Raji (cell line): ENCODE data around the gene NKTR.

Experiments
- POLR2A ChIP-seq: IDR thresholded peaks from 2 replicates; pipeline ENCODE4 v1.6.1; 2011; ENCODE audit warnings: low read depth, low read length, control low read depth; ENCODE audit not compliant: insufficient read depth

NKTR gene

DNA sequence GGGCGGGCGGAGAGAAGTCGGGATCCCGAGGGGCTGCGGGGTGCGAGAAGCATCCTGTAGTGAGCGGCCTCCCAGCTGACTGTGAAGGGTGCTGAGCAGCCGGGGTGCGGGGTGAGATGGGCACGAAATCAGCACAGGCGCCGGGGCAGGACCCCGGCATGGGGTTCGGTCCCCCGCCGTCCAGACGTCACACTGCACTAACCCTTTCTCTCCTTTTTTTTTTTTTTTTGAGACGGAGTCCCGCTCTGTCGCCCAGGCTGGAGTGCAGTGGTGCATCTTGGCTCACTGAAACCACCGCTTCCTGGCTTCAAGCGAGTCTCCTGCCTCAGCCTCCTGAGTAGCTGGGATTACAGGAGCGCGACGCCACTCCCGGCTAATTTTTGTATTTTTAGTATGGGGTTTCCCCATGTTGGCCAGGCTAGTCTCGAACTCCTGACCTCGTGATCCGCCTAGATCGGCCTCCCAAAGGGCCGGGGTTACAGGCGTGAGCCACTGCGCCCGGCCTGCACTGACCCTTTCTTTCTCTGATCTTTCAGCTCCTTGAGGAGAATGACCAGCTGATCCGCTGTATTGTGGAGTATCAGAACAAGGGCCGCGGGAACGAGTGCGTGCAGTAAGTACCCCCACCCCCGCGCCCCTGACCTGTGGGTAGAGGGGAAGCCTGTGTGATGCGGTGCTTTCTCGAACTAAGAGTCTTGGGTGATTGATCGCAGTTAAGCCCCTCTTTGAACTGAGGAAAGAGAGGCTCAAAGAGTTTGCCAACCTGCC is 9.3 kb upstream of the NKTR start:
- TF ChIP-seq POLR2A = no peak

DNA sequence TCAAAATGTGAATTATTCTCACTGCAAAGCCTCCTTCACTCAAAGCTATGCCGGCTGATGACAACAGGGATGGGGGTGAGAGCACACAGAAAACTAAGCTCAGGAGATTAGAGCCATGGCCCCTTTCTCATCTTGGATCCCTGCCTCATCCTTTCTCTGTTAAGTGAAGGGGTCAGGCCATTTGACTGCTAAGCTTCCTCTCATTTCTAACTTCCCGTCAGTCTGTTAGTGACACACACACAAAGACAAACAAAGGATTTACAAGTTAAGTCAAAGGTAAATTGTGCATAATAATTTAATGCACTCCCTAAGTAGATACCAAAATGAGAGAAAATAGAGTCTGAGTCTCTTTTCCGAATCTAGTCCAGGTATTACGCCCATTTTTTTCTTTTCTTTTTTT is 8.7 kb upstream of the NKTR start:
- no peak for TF ChIP-seq POLR2A

DNA sequence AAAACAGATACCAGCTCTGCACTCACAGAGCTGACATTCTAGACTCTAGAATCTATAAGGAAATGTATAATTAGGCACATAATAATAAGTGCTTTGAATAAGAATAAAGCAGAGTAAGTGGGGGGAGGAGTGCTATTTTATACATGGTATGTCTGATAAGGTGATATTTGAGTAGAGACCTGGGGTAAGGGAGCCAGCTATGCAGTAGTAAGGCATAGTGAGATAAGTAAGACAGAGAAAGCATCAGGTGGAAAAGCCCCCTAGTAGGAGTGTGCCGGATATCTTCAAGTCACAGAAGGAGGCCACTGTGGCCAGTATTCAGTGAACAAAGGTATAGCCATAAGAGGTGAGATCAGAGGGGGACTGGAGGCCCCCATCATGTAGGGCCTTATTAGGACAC is 6.9 kb upstream of the NKTR start:
- no peak for TF ChIP-seq POLR2A

DNA sequence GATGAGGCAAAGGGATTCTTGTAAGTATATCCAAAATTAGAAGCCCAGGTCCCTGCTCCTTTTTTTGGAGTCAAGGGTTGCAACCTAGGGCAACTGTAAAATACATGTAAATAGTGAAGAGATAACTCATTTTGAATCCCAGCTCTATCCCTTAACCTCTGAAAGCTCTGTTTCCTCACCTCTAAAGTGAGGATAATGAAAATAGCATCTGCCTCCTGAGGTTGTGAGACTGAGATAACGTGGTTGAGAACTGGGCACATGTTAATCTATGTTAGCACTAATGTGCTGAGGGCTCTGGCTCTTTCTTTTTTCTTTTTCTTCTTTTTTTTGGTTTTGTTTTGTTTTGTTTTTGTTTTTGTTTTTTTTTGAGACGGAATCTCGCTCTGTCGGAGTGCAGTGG is 4.8 kb upstream of the NKTR start:
- no peak for TF ChIP-seq POLR2A

DNA sequence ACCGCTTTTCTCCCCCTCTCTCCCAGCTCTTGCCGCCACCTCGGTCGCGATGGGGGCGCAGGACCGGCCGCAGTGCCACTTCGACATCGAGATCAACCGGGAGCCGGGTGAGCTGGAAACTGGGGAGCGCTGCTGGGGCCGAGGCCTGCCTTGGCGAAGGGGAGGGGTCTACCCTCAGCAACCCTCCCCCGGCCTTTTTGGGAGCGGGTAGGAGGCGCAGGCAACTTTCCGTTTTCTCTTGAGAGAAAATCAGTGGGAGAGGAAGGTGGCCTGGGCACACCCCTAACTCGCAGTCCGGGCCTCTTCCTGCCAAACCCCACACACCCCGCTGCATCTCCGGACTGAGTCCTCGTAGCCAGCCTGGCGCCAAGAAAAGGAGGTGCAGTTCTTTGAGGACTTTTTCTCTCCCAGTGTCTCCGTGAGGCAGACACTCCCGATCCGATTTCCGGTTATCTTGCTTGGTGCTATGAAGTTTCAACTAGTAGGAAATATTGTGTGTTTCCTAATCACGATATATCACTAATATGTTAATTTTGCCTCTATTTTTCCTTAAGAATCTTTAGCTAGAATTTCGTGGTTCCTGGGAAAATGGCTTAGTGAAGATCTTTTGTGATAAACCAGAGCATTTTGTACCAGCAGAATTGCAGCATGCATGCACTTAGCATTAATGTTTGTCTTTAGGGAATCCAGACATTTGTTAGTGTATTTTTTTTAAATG is 631 bp downstream of the NKTR start:
- no peak for TF ChIP-seq POLR2A

DNA sequence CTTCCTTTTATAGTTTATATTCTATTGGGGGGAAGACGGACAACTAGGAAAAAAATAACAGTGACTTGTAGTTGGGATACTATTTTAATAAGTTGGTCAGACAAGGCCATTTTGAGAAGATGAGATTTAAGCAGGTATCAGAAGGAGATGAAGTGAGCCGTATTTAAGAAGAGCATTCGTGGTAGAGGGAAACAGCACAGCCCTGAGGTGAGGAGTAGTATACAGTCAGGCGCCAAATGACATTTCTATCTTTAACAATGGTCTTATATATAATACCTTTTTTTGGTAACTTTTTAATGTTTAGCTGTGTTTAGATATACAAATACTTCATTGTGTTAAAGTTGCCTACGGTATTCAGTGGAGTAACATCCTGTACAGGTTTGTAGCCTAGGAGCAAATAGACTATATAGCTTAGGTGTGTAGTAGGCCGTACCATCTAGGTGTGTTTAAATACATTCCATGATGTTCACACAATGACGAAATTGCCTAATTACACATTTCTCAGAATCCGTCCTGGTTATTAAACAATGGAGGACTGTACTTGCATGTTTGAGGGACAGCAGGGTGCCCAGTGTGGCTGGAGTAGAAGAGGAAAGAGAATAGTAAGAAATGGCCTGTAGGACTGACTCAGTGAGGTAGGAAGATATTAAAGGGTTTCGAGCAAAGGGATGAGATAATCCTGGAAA is 1.6 kb downstream of the NKTR start:
- TF ChIP-seq POLR2A = no peak

DNA sequence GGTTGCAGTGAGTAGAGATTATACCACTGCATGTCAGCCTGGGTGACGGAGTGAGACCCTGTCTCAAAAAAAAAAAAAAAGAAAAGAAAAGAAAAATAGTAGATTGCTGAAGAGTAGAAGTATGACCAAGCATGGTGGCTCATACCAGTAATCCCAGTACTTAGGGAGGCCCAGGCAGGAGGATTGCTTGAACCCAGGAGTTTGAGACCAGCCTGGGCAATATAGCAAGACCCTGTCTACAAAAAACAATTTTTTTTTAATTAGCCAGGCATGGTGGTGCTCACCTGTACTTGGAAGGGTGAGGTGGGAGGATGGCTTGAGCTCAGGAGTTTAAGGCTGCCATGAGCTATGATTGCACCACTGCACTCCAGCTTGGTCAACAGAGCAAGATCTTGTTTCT is 2.5 kb downstream of the NKTR start:
- no peak for TF ChIP-seq POLR2A

DNA sequence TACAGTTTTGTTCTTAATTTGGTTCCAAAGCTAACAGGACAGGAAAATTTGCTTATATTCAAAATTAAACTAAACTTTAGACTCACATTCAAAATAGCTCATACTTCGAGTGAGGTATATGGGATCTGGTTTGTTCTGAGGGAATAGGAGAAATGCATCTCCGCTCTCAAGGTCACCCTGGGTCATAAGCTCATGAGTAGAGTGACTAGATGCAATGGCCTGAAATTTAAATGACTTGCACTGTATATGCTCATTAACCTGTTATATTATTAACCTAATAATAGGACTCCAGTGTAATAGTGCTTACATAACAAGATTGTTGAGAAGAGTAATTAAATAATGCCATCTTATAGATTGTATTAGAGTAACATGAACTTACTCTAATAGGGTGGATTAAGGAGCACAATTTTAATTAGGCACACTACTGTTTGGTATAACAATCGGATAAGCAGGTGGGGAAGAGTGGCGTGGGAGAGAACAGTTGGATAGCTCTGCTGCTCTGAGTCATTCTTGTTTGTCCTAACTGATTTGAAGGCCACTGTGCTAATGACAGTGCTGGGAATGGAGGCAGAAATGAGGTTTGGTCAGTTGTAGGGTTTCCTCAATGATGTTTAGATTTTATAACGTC is 5.2 kb downstream of the NKTR start:
- TF ChIP-seq POLR2A = no peak

DNA sequence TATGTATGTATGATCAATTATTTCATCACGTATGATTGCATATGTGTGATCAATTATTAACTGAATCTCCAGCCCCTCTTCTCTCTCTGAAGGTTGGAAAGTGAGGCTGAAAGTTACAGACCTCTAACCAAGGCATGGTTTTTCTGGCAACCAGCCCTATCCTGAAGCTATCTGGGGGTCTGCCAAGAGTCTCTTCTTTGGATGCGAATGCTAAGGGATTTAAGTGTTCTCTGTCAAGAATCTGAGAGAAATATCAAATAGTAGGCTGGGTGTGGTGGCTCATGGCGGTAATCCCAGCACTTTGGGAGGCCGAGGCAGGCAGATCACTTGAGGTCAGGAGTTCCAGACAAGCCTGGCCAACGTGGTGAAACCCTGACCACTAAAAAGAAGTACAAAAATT is 8.1 kb downstream of the NKTR start:
- no peak for TF ChIP-seq POLR2A

DNA sequence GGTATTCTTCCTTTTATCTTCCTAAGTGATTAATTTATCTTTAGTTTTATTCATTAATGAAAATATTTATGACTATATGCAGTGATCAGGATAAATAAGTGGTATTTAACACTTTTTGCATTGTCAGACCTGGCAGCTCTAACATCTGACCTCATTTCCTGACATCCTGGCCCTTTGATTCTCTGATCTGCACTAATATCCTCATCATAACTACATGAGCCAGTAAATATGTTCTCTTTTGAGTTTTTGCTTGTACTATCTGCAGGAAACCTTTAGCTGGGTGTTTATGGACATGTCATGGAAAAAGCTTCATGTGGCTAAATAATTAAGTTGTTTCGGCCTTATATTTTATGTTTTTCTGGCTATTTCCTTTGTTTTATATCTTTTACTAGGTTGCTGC is 10.5 kb downstream of the NKTR start:
- no peak for TF ChIP-seq POLR2A

DNA sequence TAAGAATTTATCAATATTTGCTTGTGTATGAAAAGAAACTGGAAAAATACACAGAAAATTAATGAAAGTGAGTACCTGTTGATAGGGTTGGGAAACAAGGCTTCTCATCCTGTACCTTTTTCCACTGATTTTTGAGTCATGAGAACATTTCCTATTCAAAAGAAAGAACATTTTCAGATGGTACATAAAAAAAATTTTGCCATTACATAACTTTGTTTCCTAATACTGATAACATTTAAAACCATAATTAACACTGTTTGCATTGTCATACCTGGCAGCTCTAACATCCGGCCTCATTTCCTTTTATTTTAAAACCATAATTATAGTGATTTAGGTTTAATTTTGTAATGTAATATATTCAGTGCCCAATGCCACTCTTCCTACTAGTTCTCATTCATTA is 11.7 kb downstream of the NKTR start:
- no peak for TF ChIP-seq POLR2A

DNA sequence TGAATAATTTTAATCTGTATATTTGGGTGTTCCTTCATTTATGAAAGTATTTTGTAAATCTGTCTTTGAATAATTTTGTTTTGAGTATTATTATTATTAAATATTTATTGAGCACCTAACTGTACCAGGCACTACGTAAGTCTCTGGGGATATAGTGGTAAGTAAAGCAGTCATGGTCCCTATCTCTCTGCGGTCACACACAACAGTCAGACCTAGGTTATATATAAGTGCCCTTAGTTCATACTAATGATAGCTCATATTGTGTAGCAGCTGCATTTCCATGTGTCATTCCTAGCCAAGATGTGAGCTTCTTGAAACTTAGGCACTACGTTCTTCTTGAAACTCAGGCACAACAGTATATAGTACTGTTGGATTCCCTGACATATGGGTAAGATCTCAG is 12.4 kb downstream of the NKTR start:
- TF ChIP-seq POLR2A = no peak

DNA sequence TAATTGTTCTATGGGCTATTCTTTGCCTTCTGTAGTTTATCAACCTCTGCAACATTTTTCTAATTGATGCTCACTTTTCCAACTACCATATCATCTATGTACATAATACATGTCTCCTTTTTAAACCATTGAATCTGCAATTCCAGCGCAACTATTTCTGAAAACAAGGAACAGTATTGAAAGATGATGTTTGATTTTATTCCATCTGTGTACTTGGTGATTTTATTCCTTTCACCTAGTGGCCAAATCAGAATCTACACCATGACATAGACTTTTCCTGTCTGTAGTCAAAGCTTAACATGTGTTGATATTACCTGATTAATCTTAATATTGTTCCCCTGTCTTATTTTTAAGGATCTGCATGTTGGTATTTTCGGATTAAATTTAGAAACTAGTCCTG is 13.0 kb downstream of the NKTR start:
- TF ChIP-seq POLR2A = no peak

DNA sequence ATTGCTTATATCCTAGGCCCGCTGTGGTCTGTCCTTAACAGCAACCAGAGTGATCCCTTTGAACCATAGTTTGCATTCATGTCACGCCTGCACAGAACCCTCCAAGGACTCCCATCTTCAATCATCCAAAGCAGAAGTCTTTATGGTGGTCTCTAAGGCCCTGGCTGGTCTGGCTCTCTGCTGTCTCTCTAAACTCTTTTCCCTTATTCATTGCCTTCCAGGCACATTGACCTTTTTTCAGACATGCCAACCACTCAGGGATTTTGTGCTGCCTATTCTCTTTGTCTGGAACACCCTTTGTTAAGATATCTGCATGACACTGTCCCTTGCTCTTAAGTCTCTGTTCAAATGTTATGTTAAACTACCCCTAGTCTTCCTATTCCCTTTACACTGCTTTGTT is 31.1 kb downstream of the NKTR start:
- TF ChIP-seq POLR2A = no peak

DNA sequence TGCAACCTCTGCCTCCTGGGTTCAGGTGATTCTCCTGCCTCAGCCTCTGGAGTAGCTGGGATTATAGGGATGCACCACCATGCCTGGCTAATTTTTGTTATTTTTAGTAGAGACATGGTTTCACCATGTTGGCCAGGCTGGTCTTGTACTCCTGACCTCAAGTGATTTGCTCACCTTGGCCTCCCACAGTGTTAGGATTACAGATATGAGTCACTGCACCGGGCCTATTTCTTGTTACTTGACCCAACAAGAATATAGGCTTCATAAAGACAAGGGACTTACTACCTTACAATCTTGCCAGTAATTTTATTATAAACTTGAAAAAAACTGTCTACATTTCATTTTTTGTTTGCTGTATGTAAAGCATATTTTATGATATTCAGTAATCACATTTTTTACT is 31.7 kb downstream of the NKTR start:
- TF ChIP-seq POLR2A = no peak

DNA sequence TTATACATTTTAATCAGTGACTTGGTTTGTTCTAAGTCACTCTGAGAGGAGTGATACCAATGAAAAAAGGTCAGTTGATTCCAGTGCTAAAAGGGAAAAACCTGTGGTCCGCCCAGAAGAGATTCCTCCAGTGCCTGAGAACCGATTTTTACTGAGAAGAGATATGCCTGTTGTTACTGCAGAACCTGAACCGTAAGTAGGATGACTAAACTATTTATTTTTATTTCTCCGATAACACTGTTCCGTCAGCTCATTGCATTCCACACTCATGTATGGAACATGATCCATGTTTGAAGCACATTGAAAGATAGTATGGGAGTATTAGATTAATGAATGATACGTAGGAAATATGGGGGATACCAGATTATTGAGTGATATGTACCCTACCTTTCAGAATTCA is 33.1 kb downstream of the NKTR start:
- no peak for TF ChIP-seq POLR2A
